CD1c-positive myeloid dendritic cell (primary cell): ENCODE measurements around the gene EWSR1.
"Not testable (repeated sequence)": the region's sequence is repeated elsewhere in the genome, so short reads cannot be mapped to it uniquely, and the experiment has no call there.

Source experiments
- DNase-seq: peaks from one replicate; pipeline ENCODE4 v3.0.0-alpha.2; 2016; ENCODE audit errors: extremely low spot score

EWSR1 gene

GRCh38 chr22:29336751-29337490 lies 68.9 kb downstream of the EWSR1 start:
- no peak for DNase-seq

DNA sequence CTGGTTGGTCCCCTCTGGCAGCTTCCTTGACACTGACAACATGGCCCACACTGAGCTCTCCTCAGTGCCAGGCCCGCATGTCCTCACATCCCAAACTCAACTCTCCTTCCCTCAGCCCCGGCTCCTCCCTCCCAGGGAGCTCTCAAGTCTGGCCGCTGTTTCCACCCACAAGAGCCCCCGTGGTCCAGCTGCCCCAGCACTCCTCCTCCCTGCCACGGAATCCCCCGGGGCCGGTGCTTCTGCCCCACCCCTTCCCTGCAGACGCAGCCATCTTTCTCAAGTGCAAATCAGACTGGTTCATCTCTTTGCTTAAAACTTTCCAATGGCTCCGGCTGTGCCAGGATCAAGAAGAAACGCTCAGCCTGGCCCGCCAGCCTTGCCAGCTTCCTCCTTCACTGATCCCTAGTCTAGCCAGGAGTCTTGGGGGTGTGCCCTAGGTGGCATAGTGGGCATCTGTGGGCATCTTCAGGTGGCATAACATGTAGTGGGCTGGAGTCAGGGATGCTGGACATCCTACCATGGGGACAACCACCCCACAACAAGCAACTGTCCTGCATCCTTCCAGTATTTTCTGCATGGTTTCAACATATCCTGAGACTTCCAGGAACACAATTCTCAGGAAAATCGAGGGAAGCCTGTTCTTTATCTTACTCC lies 69.7 kb downstream of the EWSR1 start:
- no peak for DNase-seq

DNA sequence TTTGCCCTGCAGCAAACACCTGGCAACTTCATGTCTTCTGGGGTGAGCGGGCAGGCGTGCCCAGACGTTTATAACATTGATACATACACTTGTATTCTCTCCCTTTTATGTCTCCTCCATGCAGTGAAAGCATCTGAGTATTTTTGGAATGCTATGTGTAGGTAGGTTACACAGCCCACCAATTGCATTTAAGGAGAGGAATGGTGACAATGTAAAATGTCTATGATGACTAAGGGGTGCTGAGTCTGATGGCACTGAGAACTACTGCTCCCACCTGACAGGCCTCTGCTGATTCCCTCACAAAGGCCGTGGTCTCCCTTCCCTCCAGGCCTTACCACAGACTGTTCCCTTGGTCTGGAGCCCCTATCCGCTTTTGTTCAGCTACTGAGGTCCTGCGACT lies 70.3 kb downstream of the EWSR1 start:
- no peak for DNase-seq

- no peak for DNase-seq
Observed at GRCh38 chr22:29339381-29340235, 71.5 kb downstream of the EWSR1 start.

DNA sequence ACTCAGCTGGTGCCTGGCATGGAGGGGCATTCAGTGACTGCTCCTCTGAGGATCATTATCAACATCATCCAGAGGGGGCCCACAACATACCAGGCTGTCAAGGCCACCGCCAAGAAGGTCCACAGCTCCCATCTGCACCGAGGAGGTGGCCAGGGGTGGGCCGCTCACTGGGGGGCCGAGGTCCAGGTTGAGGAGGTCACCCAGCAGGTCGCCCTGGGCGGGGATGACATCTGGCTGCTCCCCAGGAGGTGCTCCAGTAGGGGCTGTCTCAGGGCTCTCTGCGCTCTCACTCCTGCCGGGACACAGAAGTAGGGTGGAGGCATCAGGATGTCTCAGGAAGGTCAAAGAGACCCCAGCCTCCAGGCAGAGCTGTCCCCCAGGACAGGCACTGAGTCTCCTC lies 72.5 kb downstream of the EWSR1 start:
- DNase-seq = no peak

DNA sequence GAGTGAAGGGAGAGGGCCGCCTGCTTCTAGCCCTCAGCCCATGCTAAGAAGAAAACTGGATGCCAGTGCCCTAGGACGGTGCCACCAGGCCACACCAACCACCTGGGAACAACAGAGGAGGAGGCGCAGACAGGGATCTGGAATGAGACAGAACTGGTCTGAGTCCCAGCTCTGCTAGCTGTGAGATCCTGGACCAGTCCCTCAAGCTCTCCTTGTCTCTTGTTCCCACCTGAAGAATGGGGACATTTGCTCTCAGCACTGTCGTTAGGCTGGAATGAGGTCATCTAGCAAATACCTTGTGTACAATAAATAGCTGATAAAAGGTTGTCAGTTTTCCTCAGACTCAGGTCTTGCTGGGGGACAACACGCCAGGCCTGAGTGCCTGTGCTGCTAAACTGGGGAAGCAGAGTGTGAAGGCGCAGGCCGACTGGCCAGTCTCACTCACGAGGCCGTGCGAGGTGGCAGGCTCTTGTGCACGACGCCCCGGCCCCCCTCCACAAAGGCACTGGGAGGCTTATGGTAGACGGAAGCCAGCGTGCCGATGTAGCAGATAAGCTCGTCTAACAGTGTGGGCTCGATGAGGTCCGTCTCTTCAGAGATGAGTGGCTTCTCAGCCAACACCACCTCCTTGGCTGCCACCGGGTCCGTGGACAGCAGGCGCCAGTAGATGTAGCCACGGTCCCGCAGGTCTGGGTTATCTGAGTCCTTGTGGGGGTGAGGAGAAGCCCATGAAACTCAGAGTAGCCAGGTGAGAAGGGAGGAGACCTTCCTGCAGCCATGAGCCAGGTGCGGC lies 73.2 kb downstream of the EWSR1 start:
- DNase-seq = no peak

DNA sequence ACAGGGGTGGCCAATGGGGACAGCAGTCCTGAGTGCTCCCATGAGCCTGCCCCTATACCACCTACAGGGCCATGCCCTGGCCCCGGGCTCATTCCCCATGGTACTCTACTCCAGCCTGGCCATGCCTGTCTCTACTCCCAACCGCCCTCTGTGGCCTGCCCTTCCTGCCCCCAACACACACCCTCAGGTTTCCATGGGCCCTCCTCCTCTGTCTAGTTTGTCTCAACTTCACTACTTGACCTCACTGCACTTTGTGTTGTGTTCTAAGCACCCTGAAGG lies 73.7 kb downstream of the EWSR1 start:
- DNase-seq = no peak

DNA sequence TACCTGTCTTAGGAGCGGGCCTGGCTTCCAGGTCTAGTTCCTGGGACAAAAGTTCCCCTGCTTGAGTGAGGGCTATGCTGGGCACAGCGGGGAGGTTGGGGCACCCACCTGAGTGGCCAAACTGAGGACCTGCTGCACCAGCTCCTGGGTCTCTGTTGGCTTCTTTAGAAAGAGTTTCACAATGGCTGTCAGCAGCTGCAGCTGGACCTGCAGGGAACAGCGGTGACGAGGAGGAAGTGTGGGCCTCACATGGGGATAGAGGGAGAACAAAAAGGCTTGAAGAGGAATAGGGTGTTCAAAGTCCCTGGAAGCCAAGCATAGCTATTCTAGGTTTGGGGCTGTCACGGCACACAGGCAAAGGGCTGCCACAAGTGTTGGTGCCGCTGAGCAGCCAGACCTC lies 74.1 kb downstream of the EWSR1 start:
- DNase-seq = no peak

DNA sequence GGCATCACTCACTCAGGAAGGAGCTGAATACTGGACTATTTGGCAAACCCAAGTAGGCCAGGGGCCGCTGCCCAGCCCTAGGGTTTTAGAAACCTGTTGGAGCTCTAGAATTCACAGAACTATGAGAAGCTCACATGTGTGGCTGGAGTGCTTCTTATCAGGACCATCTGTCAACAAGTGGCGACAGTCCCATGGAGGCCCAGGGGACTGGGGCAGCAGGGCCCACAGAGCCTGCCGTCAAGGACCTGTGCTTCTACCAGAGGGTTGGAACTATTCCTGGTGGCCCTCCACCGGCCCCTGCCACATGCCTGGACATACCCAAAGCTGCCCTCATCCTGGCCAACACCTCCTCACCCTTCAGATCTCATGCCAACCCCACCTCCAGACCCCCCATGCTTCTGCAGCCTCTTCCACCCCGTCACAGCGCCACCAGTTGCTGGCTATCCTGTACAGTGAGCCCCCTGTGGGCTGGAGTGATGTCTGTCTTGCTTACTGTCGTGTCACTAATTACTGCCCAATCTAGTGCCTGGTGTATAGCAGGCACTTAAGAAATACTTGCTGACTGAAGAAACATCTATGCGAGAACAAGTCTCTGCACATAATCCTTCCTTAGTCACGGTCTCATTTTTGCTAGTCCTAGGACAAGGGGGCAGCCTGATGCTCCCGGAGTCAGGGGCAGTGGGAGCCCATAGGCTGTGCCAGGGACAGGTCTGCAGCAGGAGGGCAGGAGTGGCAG lies 74.7 kb downstream of the EWSR1 start:
- no peak for DNase-seq

GRCh38 chr22:29343313-29343805 lies 75.3 kb downstream of the EWSR1 start:
- DNase-seq = no peak

GRCh38 chr22:29344137-29344536 lies 76.1 kb downstream of the EWSR1 start:
- DNase-seq = no peak

- DNase-seq = not testable (repeated sequence)
Observed at GRCh38 chr22:29344889-29345288, 76.8 kb downstream of the EWSR1 start.

DNA sequence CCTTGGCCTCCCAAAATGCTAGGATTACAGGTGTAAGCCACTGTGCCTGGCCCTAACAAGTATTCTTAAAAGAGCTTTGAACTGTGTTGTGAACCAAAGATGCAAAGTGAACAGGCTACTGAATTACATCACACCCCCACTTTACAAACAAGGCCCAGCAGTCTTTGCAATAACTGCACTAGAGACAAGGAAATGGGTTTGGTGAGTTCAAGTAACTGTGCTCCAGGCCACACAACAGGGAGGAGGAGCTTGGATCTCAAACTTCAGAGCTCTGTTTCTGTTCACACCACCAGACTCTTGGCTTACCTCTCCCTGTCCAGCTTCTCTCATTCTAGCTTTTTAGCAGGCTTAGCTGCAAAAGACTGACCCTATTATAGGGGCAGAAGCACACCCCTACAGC lies 77.9 kb downstream of the EWSR1 start:
- DNase-seq = no peak

DNA sequence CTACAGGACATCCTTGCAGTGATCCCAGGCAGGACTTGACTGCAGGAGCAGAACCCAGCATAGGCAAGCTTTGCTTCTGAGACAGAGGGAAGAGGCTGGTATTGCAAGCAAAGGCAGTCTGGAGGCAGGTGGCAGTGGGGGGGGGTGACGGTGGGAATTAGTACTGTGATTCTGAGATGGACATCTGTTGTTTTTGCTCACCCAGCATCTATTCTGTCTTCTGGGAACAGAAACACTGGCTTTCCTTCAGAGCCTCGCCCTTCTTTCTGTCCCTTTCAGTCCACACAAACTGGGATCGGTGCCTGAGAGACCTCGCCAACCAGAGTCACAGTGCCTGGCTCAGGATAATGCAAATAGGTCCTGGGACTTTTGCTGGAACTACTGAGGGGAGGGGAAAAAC lies 78.6 kb downstream of the EWSR1 start:
- DNase-seq = no peak

DNA sequence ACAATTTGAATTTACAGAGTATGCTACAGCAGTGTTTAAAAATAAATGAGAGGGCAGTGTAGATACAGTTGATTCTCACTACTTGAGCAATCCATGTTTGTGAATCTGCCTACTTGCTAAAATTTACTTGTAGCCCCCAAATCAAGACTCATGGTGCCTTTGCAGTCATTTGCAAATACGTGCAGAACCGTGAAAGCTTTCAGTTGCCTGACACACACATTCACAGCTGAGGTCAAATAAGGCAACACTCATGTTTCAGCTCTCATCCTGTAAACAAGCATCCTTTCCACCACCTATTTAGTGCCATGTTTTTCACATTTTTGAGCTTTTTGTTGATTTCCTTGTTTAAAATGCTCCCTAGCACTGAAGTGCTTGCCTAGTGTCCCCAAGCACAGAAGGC lies 80.0 kb downstream of the EWSR1 start:
- no peak for DNase-seq

GRCh38 chr22:29348956-29349355 lies 80.9 kb downstream of the EWSR1 start:
- DNase-seq = no peak
